Limb (tissue), 2 donors: ENCODE data around the gene LMAN2L.

ENCODE experiments used
- DNase-seq, 2 donors: peaks; one replicate each; pipeline ENCODE4 v3.0.0-alpha.2; 2016; ENCODE audit errors: extremely low spot score in 2 of 2

LMAN2L gene

GRCh38 chr2:96739633-96740428, at the start of gene LMAN2L:
LMAN2L (minus strand) TSS chr2:96740064; CDS start chr2:96740040, 24 bp downstream.
- DNase-seq = peak; percentile 97

- DNase-seq = no peak
Measured at GRCh38 chr2:96789245-96789617, 49.4 kb upstream of the LMAN2L start.

- DNase-seq = no peak
Measured at GRCh38 chr2:96788442-96789244, 48.8 kb upstream of the LMAN2L start.

- no peak for DNase-seq
Measured at GRCh38 chr2:96787411-96787810, 47.5 kb upstream of the LMAN2L start.

GRCh38 chr2:96783388-96783787, 43.5 kb upstream of the LMAN2L start:
- no peak for DNase-seq

- DNase-seq = no peak
Measured at GRCh38 chr2:96775160-96775559, 35.3 kb upstream of the LMAN2L start.

- DNase-seq = no peak
Measured at GRCh38 chr2:96773922-96774321, 34.1 kb upstream of the LMAN2L start.

GRCh38 chr2:96772903-96773671, 33.2 kb upstream of the LMAN2L start:
- no peak for DNase-seq

- no peak for DNase-seq
Measured at GRCh38 chr2:96771796-96772618, 32.1 kb upstream of the LMAN2L start.

- DNase-seq = no peak
Measured at GRCh38 chr2:96770442-96771202, 30.8 kb upstream of the LMAN2L start.

GRCh38 chr2:96769814-96770213, 29.9 kb upstream of the LMAN2L start:
- DNase-seq = no peak

GRCh38 chr2:96768083-96768561, 28.3 kb upstream of the LMAN2L start:
- no peak for DNase-seq

GRCh38 chr2:96767135-96767871, 27.4 kb upstream of the LMAN2L start:
- no peak for DNase-seq

- DNase-seq = peak in 1 of 2 donors; percentile 36
Measured at GRCh38 chr2:96764253-96764637, 24.4 kb upstream of the LMAN2L start.

- peak in 1 of 2 donors; percentile 56 for DNase-seq
Measured at GRCh38 chr2:96763511-96764252, 23.8 kb upstream of the LMAN2L start.

GRCh38 chr2:96762529-96763311, 22.9 kb upstream of the LMAN2L start:
- DNase-seq = no peak

- no peak for DNase-seq
Measured at GRCh38 chr2:96760986-96761832, 21.3 kb upstream of the LMAN2L start.
